GM20000 (cell line): ENCODE results near the gene TMEM130.
"Not testable (repeated sequence)": the region's sequence is repeated elsewhere in the genome, so short reads cannot be mapped to it uniquely, and the experiment has no call there.

Source experiments
- DNase-seq: peaks from one replicate; pipeline ENCODE4 v3.0.0; 2012; ENCODE audit warnings: low spot score
- CTCF ChIP-seq: IDR thresholded peaks from 2 replicates; pipeline ENCODE4 v1.5.1; 2012; ENCODE audit warnings: mild to moderate bottlenecking, control low read depth; ENCODE audit errors: extremely low read depth, missing control alignments

The TMEM130 gene

GRCh38 chr7:98862716-98863420 is 6.9 kb downstream of the TMEM130 start:
- no peak for TF ChIP-seq CTCF
- no peak for DNase-seq

- DNase-seq, result no peak
- TF ChIP-seq CTCF, result no peak
These were observed 7.6 kb downstream of the TMEM130 start for GRCh38 chr7:98862203-98862602.

GRCh38 chr7:98860071-98860470 is 9.7 kb downstream of the TMEM130 start:
- no peak for TF ChIP-seq CTCF
- no peak for DNase-seq

GRCh38 chr7:98855610-98856422 is 14.0 kb downstream of the TMEM130 start:
- no peak for DNase-seq
- no peak for TF ChIP-seq CTCF

- DNase-seq, result no peak
- TF ChIP-seq CTCF, result no peak
These were observed 17.0 kb downstream of the TMEM130 start for GRCh38 chr7:98852826-98853225.

- TF ChIP-seq CTCF, result no peak
- no peak for DNase-seq
These were observed 20.9 kb downstream of the TMEM130 start for GRCh38 chr7:98848918-98849317.

- DNase-seq, result not testable (repeated sequence)
These were observed 27.3 kb downstream of the TMEM130 start for GRCh38 chr7:98842552-98842951.
